Measurements from ENCODE around the gene BCKDHA.
"Not testable (repeated sequence)": the region's sequence is repeated elsewhere in the genome, so short reads cannot be mapped to it uniquely, and the experiment has no call there.

The BCKDHA gene

GRCh38 chr19:41447732-41448332 is 50.2 kb downstream of the BCKDHA start:
- DNase-seq (ENCODE audit: low read depth) = no peak

GRCh38 chr19:41449079-41449864 is 51.7 kb downstream of the BCKDHA start:
- peak; percentile 60 for DNase-seq (ENCODE audit: low read depth)

- no peak for DNase-seq (ENCODE audit: low read depth)
Measured at GRCh38 chr19:41449865-41450178, 52.2 kb downstream of the BCKDHA start.

- no peak for DNase-seq (ENCODE audit: low read depth)
Measured at GRCh38 chr19:41452584-41453275, 55.1 kb downstream of the BCKDHA start.

- no peak for DNase-seq (ENCODE audit: low read depth)
Measured at GRCh38 chr19:41455936-41456335, 58.3 kb downstream of the BCKDHA start.

GRCh38 chr19:41456342-41456918 is 58.8 kb downstream of the BCKDHA start:
- DNase-seq (ENCODE audit: low read depth) = no peak

GRCh38 chr19:41457241-41457640 is 59.6 kb downstream of the BCKDHA start:
- DNase-seq (ENCODE audit: low read depth) = no peak

GRCh38 chr19:41462497-41462896 is 64.9 kb downstream of the BCKDHA start:
- DNase-seq (ENCODE audit: low read depth) = no peak

- DNase-seq (ENCODE audit: low read depth) = not testable (repeated sequence)
Measured at GRCh38 chr19:41463257-41464256, 65.9 kb downstream of the BCKDHA start.
